PC-3 (cell line): Measurements from ENCODE around the gene RBPJ.

Source experiments
- EZH2 ChIP-seq: fragments of 300-600 bp; sonication (generic); IDR thresholded peaks from one replicate; pipeline ENCODE4 v1.6.1; 2017; ENCODE audit warnings: antibody characterized with exemption, mild to moderate bottlenecking, low read length; ENCODE audit not compliant: unreplicated experiment
- EZH2phosphoT487 ChIP-seq: fragments of 300-600 bp; sonication (generic); IDR thresholded peaks from 2 replicates; pipeline ENCODE4 v1.6.1; 2018; ENCODE audit warnings: mild to moderate bottlenecking, antibody characterized with exemption, low read length, borderline replicate concordance
- TF ChIP-seq, protein P1 (sequence below): fragments of 300-600 bp; sonication (generic); conservative IDR thresholded peaks from 2 replicates; pipeline ENCODE4 v1.5.1; 2017; ENCODE audit warnings: antibody characterized with exemption, low read depth, mild to moderate bottlenecking, low read length

DNA sequence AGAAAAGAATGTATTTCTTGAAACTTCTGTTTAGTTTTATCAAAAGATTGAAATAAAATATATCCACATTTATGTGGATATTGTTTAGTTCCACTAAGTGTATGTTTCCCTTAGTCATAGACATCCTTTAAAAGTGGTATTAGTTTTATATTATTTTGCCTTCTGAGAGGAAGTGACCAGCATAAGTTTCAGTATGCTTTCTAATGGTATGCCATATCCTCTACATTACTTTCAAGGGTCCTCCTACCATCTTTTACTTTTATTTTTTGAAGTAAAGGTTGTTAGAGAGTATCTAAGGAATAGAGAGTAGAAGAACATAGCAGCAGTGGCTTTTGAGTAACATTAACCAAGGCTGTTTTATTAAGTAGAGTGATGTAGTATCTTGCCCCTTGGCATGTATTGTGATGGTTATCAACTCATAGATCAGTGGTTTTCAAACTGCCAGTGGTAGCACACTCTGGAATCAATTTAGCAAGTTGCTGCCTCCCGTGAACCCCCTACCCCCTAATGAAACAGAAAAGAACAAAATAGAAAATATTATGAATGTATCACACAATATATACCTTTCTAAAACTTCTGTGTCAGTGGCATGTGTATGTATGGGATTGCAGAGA lies 44.8 kb downstream of the RBPJ start:
- TF ChIP-seq, protein P1, sequence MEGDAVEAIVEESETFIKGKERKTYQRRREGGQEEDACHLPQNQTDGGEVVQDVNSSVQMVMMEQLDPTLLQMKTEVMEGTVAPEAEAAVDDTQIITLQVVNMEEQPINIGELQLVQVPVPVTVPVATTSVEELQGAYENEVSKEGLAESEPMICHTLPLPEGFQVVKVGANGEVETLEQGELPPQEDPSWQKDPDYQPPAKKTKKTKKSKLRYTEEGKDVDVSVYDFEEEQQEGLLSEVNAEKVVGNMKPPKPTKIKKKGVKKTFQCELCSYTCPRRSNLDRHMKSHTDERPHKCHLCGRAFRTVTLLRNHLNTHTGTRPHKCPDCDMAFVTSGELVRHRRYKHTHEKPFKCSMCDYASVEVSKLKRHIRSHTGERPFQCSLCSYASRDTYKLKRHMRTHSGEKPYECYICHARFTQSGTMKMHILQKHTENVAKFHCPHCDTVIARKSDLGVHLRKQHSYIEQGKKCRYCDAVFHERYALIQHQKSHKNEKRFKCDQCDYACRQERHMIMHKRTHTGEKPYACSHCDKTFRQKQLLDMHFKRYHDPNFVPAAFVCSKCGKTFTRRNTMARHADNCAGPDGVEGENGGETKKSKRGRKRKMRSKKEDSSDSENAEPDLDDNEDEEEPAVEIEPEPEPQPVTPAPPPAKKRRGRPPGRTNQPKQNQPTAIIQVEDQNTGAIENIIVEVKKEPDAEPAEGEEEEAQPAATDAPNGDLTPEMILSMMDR: no peak
- TF ChIP-seq EZH2phosphoT487: no peak
- no peak for TF ChIP-seq EZH2
